ENCODE measurements around the gene PDYN. TPM values are rescaled to one million over a fixed set of nuclear protein-coding genes. Genes with fewer than 3 reads are reported as not detected.

PDYN gene
- total RNA-seq, 4 donors from 2014 or later: not detected

- TF ChIP-seq CTCF (IDR thresholded peaks at IDR 0.05; ENCODE audit: low read depth): no peak
These were observed 49.3 kb downstream of the PDYN start for GRCh38 chr20:1944345-1945091.

GRCh38 chr20:1943275-1944002 lies 50.4 kb downstream of the PDYN start:
- no peak for TF ChIP-seq CTCF (IDR thresholded peaks at IDR 0.05; ENCODE audit: low read depth)

- no peak for TF ChIP-seq CTCF (IDR thresholded peaks at IDR 0.05; ENCODE audit: low read depth)
These were observed 51.2 kb downstream of the PDYN start for GRCh38 chr20:1942486-1943274.

GRCh38 chr20:1942061-1942460 lies 51.8 kb downstream of the PDYN start:
- TF ChIP-seq CTCF (IDR thresholded peaks at IDR 0.05; ENCODE audit: low read depth): no peak

GRCh38 chr20:1941226-1941625 lies 52.6 kb downstream of the PDYN start:
- TF ChIP-seq CTCF (IDR thresholded peaks at IDR 0.05; ENCODE audit: low read depth): no peak

- TF ChIP-seq CTCF (IDR thresholded peaks at IDR 0.05; ENCODE audit: low read depth): no peak
These were observed 53.3 kb downstream of the PDYN start for GRCh38 chr20:1940581-1940980.

- no peak for TF ChIP-seq CTCF (IDR thresholded peaks at IDR 0.05; ENCODE audit: low read depth)
These were observed 54.6 kb downstream of the PDYN start for GRCh38 chr20:1939270-1939595.

Data from subcutaneous adipose tissue (tissue), 4 donors.